WTC11 (cell line): ENCODE data around the gene GPX4. TPM values are rescaled to one million over a fixed set of nuclear protein-coding genes. Genes with fewer than 3 reads are reported as not detected.

Source experiments
- ATF1 ChIP-seq: sonication (generic); formaldehyde crosslinking; IDR thresholded peaks from 2 replicates; pipeline ENCODE4 v1.8.1; 2023; ENCODE audit warnings: mild to moderate bottlenecking, moderate library complexity, missing genetic modification reagents
- CREM ChIP-seq: sonication (generic); formaldehyde crosslinking; IDR thresholded peaks from 2 replicates; pipeline ENCODE4 v1.8.1; 2022; ENCODE audit warnings: mild to moderate bottlenecking, missing genetic modification reagents, moderate library complexity
- KAT7 ChIP-seq: sonication (generic); formaldehyde crosslinking; IDR thresholded peaks from 2 replicates; pipeline ENCODE4 v1.8.1; 2023; ENCODE audit warnings: missing genetic modification reagents, mild to moderate bottlenecking, borderline replicate concordance
- SOX15 ChIP-seq: fragments of 250-450 bp; sonication (Bioruptor Pico); IDR thresholded peaks from 2 replicates; pipeline ENCODE4 v1.9.0; 2021; ENCODE audit warnings: mild to moderate bottlenecking
- ZNF416 ChIP-seq: fragments of 250-450 bp; sonication (Bioruptor Pico); IDR thresholded peaks from 2 replicates; pipeline ENCODE4 v1.9.0; 2021; ENCODE audit warnings: mild to moderate bottlenecking, inconsistent platforms
- ZNF423 ChIP-seq: fragments of 250-450 bp; sonication (Bioruptor Pico); IDR thresholded peaks from 2 replicates; pipeline ENCODE4 v2.1.2; 2022; ENCODE audit warnings: mild to moderate bottlenecking, moderate library complexity
- ZNF671 ChIP-seq: fragments of 250-450 bp; sonication (Bioruptor Pico); IDR thresholded peaks from 2 replicates; pipeline ENCODE4 v1.8.0; 2021; ENCODE audit warnings: mild to moderate bottlenecking
- total RNA-seq: library from RNA; stranded (reverse); gene quantifications from 3 replicates; pipeline ENCODE4 v1.2.3, GENCODE V29; 2021
- TF ChIP-seq, protein P1 (sequence below): fragments of 250-450 bp; sonication (Bioruptor Pico); IDR thresholded peaks from 2 replicates; pipeline ENCODE4 v1.9.0; 2021; ENCODE audit warnings: moderate library complexity, mild to moderate bottlenecking, inconsistent platforms, borderline replicate concordance
- TF ChIP-seq, protein P2 (sequence below): sonication (generic); formaldehyde crosslinking; IDR thresholded peaks from 2 replicates; pipeline ENCODE4 v1.8.0; 2023; ENCODE audit warnings: mild to moderate bottlenecking, missing genetic modification reagents
- TF ChIP-seq, protein P3 (sequence below): sonication (generic); formaldehyde crosslinking; IDR thresholded peaks from 2 replicates; pipeline ENCODE4 v1.8.0; 2023; ENCODE audit warnings: missing genetic modification reagents, mild to moderate bottlenecking, borderline replicate concordance
- TF ChIP-seq, protein P4 (sequence below): sonication (generic); formaldehyde crosslinking; IDR thresholded peaks from 2 replicates; pipeline ENCODE4 v1.8.0; 2022; ENCODE audit warnings: missing genetic modification reagents
- TF ChIP-seq, protein P5 (sequence below): sonication (generic); formaldehyde crosslinking; IDR thresholded peaks from 2 replicates; pipeline ENCODE4 v1.8.0; 2022; ENCODE audit warnings: mild to moderate bottlenecking, missing genetic modification reagents
- TF ChIP-seq, protein P6 (sequence below): sonication (generic); formaldehyde crosslinking; IDR thresholded peaks from 2 replicates; pipeline ENCODE4 v1.8.1; 2023; ENCODE audit warnings: mild to moderate bottlenecking, missing genetic modification reagents
- TF ChIP-seq, protein P7 (sequence below): sonication (generic); formaldehyde crosslinking; IDR thresholded peaks from 2 replicates; pipeline ENCODE4 v1.8.0; 2022; ENCODE audit warnings: mild to moderate bottlenecking, missing genetic modification reagents

Gene GPX4
- total RNA-seq, 1 experiment from 2014 or later: 363 TPM

DNA sequence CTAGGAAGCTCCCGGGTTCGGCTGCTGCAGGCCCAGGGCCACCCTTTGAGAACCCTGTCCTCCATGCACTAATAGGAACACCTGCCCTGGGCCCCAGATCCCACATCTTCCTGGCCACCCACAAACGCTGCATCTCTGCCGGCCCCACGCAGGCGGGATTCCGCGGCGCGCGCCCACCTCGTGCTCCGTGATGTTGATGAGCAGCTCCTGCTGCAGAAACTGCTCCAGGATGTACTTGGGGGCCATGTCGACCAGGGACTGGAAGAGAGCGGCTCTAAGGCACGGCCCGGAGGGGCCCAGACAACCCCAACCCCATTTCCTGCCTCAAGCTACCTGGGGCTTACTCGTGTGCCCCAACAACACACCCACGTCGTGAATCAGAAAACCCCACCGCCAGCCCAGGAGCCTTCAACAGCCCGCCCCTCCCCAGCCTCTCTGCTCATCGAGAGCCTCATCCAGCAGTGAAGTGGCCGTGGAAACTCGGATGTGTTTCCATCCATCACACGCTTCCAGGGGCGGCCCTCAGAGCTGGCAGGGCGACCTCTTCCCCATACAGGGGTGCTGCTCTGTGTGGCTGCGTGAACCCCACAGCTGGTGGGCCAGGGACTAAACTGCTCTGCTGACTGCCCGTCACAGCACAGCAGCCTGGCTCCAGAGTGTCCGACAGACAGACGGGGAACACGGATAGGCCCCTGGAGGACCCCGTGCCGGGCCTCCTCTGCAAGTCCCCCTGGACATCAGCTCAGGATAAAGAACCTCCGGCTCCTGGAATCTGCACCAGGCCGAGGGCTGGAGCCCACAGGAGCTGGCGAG, 12.9 kb upstream of the GPX4 start (continued):
- TF ChIP-seq ZNF423 (no peak), SOX15 (no peak), ATF1 (CRISPR knock-in tag) (no peak), ZNF416 (CRISPR knock-in tag) (no peak), ZNF671 (CRISPR knock-in tag) (no peak), CREM (CRISPR knock-in tag) (no peak), KAT7 (CRISPR knock-in tag) (no peak)
- TF ChIP-seq, protein P1, sequence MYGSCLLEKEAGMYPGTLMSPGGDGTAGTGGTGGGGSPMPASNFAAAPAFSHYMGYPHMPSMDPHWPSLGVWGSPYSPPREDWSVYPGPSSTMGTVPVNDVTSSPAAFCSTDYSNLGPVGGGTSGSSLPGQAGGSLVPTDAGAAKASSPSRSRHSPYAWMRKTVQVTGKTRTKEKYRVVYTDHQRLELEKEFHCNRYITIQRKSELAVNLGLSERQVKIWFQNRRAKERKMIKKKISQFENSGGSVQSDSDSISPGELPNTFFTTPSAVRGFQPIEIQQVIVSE (CRISPR knock-in tag): no peak
- TF ChIP-seq, protein P2, sequence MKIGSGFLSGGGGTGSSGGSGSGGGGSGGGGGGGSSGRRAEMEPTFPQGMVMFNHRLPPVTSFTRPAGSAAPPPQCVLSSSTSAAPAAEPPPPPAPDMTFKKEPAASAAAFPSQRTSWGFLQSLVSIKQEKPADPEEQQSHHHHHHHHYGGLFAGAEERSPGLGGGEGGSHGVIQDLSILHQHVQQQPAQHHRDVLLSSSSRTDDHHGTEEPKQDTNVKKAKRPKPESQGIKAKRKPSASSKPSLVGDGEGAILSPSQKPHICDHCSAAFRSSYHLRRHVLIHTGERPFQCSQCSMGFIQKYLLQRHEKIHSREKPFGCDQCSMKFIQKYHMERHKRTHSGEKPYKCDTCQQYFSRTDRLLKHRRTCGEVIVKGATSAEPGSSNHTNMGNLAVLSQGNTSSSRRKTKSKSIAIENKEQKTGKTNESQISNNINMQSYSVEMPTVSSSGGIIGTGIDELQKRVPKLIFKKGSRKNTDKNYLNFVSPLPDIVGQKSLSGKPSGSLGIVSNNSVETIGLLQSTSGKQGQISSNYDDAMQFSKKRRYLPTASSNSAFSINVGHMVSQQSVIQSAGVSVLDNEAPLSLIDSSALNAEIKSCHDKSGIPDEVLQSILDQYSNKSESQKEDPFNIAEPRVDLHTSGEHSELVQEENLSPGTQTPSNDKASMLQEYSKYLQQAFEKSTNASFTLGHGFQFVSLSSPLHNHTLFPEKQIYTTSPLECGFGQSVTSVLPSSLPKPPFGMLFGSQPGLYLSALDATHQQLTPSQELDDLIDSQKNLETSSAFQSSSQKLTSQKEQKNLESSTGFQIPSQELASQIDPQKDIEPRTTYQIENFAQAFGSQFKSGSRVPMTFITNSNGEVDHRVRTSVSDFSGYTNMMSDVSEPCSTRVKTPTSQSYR: no peak
- TF ChIP-seq, protein P3, sequence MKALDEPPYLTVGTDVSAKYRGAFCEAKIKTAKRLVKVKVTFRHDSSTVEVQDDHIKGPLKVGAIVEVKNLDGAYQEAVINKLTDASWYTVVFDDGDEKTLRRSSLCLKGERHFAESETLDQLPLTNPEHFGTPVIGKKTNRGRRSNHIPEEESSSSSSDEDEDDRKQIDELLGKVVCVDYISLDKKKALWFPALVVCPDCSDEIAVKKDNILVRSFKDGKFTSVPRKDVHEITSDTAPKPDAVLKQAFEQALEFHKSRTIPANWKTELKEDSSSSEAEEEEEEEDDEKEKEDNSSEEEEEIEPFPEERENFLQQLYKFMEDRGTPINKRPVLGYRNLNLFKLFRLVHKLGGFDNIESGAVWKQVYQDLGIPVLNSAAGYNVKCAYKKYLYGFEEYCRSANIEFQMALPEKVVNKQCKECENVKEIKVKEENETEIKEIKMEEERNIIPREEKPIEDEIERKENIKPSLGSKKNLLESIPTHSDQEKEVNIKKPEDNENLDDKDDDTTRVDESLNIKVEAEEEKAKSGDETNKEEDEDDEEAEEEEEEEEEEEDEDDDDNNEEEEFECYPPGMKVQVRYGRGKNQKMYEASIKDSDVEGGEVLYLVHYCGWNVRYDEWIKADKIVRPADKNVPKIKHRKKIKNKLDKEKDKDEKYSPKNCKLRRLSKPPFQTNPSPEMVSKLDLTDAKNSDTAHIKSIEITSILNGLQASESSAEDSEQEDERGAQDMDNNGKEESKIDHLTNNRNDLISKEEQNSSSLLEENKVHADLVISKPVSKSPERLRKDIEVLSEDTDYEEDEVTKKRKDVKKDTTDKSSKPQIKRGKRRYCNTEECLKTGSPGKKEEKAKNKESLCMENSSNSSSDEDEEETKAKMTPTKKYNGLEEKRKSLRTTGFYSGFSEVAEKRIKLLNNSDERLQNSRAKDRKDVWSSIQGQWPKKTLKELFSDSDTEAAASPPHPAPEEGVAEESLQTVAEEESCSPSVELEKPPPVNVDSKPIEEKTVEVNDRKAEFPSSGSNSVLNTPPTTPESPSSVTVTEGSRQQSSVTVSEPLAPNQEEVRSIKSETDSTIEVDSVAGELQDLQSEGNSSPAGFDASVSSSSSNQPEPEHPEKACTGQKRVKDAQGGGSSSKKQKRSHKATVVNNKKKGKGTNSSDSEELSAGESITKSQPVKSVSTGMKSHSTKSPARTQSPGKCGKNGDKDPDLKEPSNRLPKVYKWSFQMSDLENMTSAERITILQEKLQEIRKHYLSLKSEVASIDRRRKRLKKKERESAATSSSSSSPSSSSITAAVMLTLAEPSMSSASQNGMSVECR: no peak
- TF ChIP-seq, protein P4, sequence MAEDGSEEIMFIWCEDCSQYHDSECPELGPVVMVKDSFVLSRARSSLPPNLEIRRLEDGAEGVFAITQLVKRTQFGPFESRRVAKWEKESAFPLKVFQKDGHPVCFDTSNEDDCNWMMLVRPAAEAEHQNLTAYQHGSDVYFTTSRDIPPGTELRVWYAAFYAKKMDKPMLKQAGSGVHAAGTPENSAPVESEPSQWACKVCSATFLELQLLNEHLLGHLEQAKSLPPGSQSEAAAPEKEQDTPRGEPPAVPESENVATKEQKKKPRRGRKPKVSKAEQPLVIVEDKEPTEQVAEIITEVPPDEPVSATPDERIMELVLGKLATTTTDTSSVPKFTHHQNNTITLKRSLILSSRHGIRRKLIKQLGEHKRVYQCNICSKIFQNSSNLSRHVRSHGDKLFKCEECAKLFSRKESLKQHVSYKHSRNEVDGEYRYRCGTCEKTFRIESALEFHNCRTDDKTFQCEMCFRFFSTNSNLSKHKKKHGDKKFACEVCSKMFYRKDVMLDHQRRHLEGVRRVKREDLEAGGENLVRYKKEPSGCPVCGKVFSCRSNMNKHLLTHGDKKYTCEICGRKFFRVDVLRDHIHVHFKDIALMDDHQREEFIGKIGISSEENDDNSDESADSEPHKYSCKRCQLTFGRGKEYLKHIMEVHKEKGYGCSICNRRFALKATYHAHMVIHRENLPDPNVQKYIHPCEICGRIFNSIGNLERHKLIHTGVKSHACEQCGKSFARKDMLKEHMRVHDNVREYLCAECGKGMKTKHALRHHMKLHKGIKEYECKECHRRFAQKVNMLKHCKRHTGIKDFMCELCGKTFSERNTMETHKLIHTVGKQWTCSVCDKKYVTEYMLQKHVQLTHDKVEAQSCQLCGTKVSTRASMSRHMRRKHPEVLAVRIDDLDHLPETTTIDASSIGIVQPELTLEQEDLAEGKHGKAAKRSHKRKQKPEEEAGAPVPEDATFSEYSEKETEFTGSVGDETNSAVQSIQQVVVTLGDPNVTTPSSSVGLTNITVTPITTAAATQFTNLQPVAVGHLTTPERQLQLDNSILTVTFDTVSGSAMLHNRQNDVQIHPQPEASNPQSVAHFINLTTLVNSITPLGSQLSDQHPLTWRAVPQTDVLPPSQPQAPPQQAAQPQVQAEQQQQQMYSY (CRISPR knock-in tag): no peak
- TF ChIP-seq, protein P5, sequence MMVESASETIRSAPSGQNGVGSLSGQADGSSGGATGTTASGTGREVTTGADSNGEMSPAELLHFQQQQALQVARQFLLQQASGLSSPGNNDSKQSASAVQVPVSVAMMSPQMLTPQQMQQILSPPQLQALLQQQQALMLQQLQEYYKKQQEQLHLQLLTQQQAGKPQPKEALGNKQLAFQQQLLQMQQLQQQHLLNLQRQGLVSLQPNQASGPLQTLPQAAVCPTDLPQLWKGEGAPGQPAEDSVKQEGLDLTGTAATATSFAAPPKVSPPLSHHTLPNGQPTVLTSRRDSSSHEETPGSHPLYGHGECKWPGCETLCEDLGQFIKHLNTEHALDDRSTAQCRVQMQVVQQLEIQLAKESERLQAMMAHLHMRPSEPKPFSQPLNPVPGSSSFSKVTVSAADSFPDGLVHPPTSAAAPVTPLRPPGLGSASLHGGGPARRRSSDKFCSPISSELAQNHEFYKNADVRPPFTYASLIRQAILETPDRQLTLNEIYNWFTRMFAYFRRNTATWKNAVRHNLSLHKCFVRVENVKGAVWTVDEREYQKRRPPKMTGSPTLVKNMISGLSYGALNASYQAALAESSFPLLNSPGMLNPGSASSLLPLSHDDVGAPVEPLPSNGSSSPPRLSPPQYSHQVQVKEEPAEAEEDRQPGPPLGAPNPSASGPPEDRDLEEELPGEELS (CRISPR knock-in tag): no peak
- TF ChIP-seq, protein P6, sequence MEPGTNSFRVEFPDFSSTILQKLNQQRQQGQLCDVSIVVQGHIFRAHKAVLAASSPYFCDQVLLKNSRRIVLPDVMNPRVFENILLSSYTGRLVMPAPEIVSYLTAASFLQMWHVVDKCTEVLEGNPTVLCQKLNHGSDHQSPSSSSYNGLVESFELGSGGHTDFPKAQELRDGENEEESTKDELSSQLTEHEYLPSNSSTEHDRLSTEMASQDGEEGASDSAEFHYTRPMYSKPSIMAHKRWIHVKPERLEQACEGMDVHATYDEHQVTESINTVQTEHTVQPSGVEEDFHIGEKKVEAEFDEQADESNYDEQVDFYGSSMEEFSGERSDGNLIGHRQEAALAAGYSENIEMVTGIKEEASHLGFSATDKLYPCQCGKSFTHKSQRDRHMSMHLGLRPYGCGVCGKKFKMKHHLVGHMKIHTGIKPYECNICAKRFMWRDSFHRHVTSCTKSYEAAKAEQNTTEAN: no peak
- TF ChIP-seq, protein P7, sequence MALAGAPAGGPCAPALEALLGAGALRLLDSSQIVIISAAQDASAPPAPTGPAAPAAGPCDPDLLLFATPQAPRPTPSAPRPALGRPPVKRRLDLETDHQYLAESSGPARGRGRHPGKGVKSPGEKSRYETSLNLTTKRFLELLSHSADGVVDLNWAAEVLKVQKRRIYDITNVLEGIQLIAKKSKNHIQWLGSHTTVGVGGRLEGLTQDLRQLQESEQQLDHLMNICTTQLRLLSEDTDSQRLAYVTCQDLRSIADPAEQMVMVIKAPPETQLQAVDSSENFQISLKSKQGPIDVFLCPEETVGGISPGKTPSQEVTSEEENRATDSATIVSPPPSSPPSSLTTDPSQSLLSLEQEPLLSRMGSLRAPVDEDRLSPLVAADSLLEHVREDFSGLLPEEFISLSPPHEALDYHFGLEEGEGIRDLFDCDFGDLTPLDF (CRISPR knock-in tag): no peak
